H1 (cell line): ENCODE data around the gene C1QL2. TPM values are rescaled to one million over a fixed set of nuclear protein-coding genes. Genes with fewer than 3 reads are reported as not detected.

Experiments
- ATF3 ChIP-seq: IDR thresholded peaks from 2 replicates; pipeline ENCODE4 v1.6.1; 2011; ENCODE audit warnings: low read depth, mild to moderate bottlenecking, low read length; ENCODE audit not compliant: insufficient read depth
- BCL11A ChIP-seq, 2 experiments: IDR thresholded peaks; one replicate each; pipeline ENCODE4 v1.6.1; 2011; ENCODE audit warnings: low read depth in 2 of 2, low read length in 2 of 2, mild to moderate bottlenecking in 2 of 2
- BRCA1 ChIP-seq: IDR thresholded peaks from 2 replicates; pipeline ENCODE4 v1.6.1; 2012; ENCODE audit warnings: low read depth, low read length, improper control_type of control experiment
- CTCF ChIP-seq, 3 experiments: IDR thresholded peaks; 1 replicate in 2 of 3; 2 replicates in 1 of 3; pipeline versions ENCODE4 v1.5.1 to v1.6.1; 2011; ENCODE audit warnings: low read length in 3 of 3, mild to moderate bottlenecking in 3 of 3, inconsistent platforms in 2 of 3, low read depth in 1 of 3, moderate library complexity in 1 of 3; ENCODE audit not compliant: insufficient read depth in 1 of 3; ENCODE audit errors: control extremely low read depth in 1 of 3
- JUN ChIP-seq: IDR thresholded peaks from 2 replicates; pipeline ENCODE4 v1.6.1; 2011; ENCODE audit warnings: low read depth, mild to moderate bottlenecking, improper control_type of control experiment, low read length
- KDM1A ChIP-seq: fragments of 200-600, 300-600 bp; sonication (generic); IDR thresholded peaks from 2 replicates; pipeline ENCODE4 v1.7.1; 2016; ENCODE audit warnings: mild to moderate bottlenecking, low read length, borderline replicate concordance
- KDM4A ChIP-seq: IDR thresholded peaks from one replicate; pipeline ENCODE4 v1.7.1; 2012; ENCODE audit warnings: low read depth, mild to moderate bottlenecking, moderate library complexity, low read length, inconsistent platforms; ENCODE audit not compliant: severe bottlenecking
- NANOG ChIP-seq: IDR thresholded peaks from 2 replicates; pipeline ENCODE4 v1.6.1; 2011; ENCODE audit warnings: low read length, low read depth, mild to moderate bottlenecking, inconsistent platforms; ENCODE audit not compliant: insufficient read depth, poor library complexity, severe bottlenecking
- NRF1 ChIP-seq: IDR thresholded peaks from 2 replicates; pipeline ENCODE4 v1.6.1; 2011; ENCODE audit warnings: mild to moderate bottlenecking, low read depth, low read length, improper control_type of control experiment
- POLR2A ChIP-seq, 2 experiments: IDR thresholded peaks; 1 replicate in 1 of 2; 2 replicates in 1 of 2; pipeline ENCODE4 v1.6.1; 2011; ENCODE audit warnings: low read depth in 2 of 2, low read length in 2 of 2, mild to moderate bottlenecking in 2 of 2; ENCODE audit errors: control extremely low read depth in 1 of 2
- POU5F1 ChIP-seq: IDR thresholded peaks from 2 replicates; pipeline ENCODE4 v1.6.1; 2011; ENCODE audit warnings: low read depth, mild to moderate bottlenecking, low read length, moderate library complexity
- RBBP5 ChIP-seq: IDR thresholded peaks from 2 replicates; pipeline ENCODE4 v1.7.1; 2012; ENCODE audit warnings: low read depth, mild to moderate bottlenecking, inconsistent platforms, low read length, moderate library complexity, borderline replicate concordance
- SP2 ChIP-seq: IDR thresholded peaks from 2 replicates; pipeline ENCODE4 v1.6.1; 2012; ENCODE audit warnings: mild to moderate bottlenecking, low read length, inconsistent platforms
- SRF ChIP-seq: IDR thresholded peaks from 2 replicates; pipeline ENCODE4 v1.6.1; 2011; ENCODE audit warnings: mild to moderate bottlenecking, low read depth, low read length, moderate library complexity
- SUZ12 ChIP-seq: fragments of 200-600 bp; sonication (generic); IDR thresholded peaks from 2 replicates; pipeline ENCODE4 v1.6.1; 2012; ENCODE audit warnings: mild to moderate bottlenecking, inconsistent platforms, low read length, moderate library complexity, mixed read lengths
- polyA plus RNA-seq, 7 experiments: library from polyadenylated mRNA; depleted of rRNA in 3 of 7; stranded (reverse) in 5 of 7; unstranded in 2 of 7; fragments of >200 nt in 5 of 7; fragments of 200-250 nt in 2 of 7; gene quantifications; 1 replicate in 5 of 7; 2 replicates in 1 of 7; 4 replicates in 1 of 7; pipeline versions ENCODE4 v1.2.1 to v1.2.3, GENCODE V29; 2011 to 2013; ENCODE audit warnings: missing spikeins in 2 of 7, mixed read lengths in 2 of 7
- total RNA-seq: library from RNA; stranded (reverse); fragmentation: NEBNext Ultra II Directional; extraction: Animal tissue kit (Norgen Biotek cat#: 25700); gene quantifications from 2 replicates; pipeline ENCODE4 v1.2.1, GENCODE V29; 2021

C1QL2 gene
- total and polyA plus RNA-seq, 2 of the 8 experiments (the other 6 are each of a cell fraction or from before 2014, with no cell fraction given) = 0.80 to 0.88 TPM

- no peak for TF ChIP-seq BRCA1
- no peak for TF ChIP-seq CTCF (IDR thresholded peaks at IDR 0.05; ENCODE audit: control extremely low read depth in 1 of 3, insufficient read depth in 1 of 3, low read depth in 1 of 3, low read length in 3 of 3)
- TF ChIP-seq RBBP5 = no peak
- TF ChIP-seq SP2 = no peak
- TF ChIP-seq SRF = no peak
- TF ChIP-seq BCL11A (IDR thresholded peaks at IDR 0.05; ENCODE audit: low read depth in 2 of 2, low read length in 2 of 2) = no peak
- no peak for TF ChIP-seq JUN
- TF ChIP-seq NANOG = no peak
- no peak for TF ChIP-seq ATF3
- no peak for TF ChIP-seq POLR2A (IDR thresholded peaks at IDR 0.05; ENCODE audit: control extremely low read depth in 1 of 2, low read depth in 2 of 2, low read length in 2 of 2)
- TF ChIP-seq POU5F1 = no peak
- TF ChIP-seq NRF1 = no peak
- peak; percentile 86 for TF ChIP-seq SUZ12
- no peak for TF ChIP-seq KDM1A
- TF ChIP-seq KDM4A = peak; percentile 93
Observed at GRCh38 chr2:119156891-119157773, 1.4 kb downstream of the C1QL2 start (continued).
